HEK293 (cell line): ENCODE measurements around the gene HERC4.

ENCODE experiments used
- CTCF ChIA-PET: fragments of 350-600 bp; formaldehyde crosslinking; extraction: SDS; loops from one replicate; lab custom pipeline; 2021; ENCODE audit warnings: antibody characterized with exemption; lab: Yijun Ruan, JAX
- POLR2A ChIA-PET: fragments of 300-600 bp; formaldehyde crosslinking; extraction: SDS; loops from one replicate; lab custom pipeline; 2020; ENCODE audit warnings: antibody characterized with exemption, inconsistent platforms; lab: Yijun Ruan, JAX
- H3K27ac ChIP-seq: fragments of 200-500 bp; sonication (Bioruptor generic); 2 replicates; pipeline ENCODE4 v1.5.1; 2014; ENCODE audit warnings: low read depth, low read length, control low read depth, inconsistent platforms; ENCODE audit errors: extremely low read depth
- H3K36me3 ChIP-seq, 2 experiments: fragments of 200-500 bp in 1 of 2; sonication (Bioruptor generic) in 1 of 2; 1 replicate in 1 of 2; 2 replicates in 1 of 2; pipeline ENCODE4 v1.5.1; 2014 to 2017; ENCODE audit warnings: inconsistent platforms in 2 of 2, low read length in 2 of 2; ENCODE audit not compliant: control insufficient read depth in 2 of 2, insufficient read depth in 1 of 2
- H3K4me1 ChIP-seq: fragments of 200-500 bp; sonication (Bioruptor generic); 2 replicates; pipeline ENCODE4 v1.5.1; 2014; ENCODE audit warnings: mild to moderate bottlenecking, low read length, inconsistent platforms; ENCODE audit not compliant: control insufficient read depth, insufficient read depth
- H3K4me3 ChIP-seq: 2 replicates; pipeline ENCODE4 v1.5.1; 2011; ENCODE audit warnings: low read depth, mild to moderate bottlenecking, control low read depth, low read length, moderate library complexity
- H3K9me3 ChIP-seq: fragments of 200-500 bp; sonication (Bioruptor generic); 2 replicates; pipeline ENCODE4 v1.5.1; 2014; ENCODE audit warnings: low read depth, low read length, inconsistent platforms; ENCODE audit not compliant: control insufficient read depth, insufficient read depth
- KLF8 ChIP-seq: fragments of 450-650 bp; formaldehyde crosslinking; IDR thresholded peaks from 2 replicates; pipeline ENCODE4 v1.5.1; 2016; ENCODE audit warnings: missing biosample characterization, missing genetic modification characterization
- MZF1 ChIP-seq: fragments of 450-650 bp; formaldehyde crosslinking; IDR thresholded peaks from 2 replicates; pipeline ENCODE4 v1.5.1; 2017; ENCODE audit warnings: missing biosample characterization, missing genetic modification characterization, borderline replicate concordance
- ZBTB1 ChIP-seq: fragments of 450-650 bp; formaldehyde crosslinking; IDR thresholded peaks from 2 replicates; pipeline ENCODE4 v1.5.1; 2016; ENCODE audit warnings: missing biosample characterization, missing genetic modification characterization
- ZBTB21 ChIP-seq: fragments of 450-650 bp; formaldehyde crosslinking; IDR thresholded peaks from 2 replicates; pipeline ENCODE4 v1.5.1; 2017; ENCODE audit warnings: missing biosample characterization, missing genetic modification characterization
- ZFP69B ChIP-seq: fragments of 450-650 bp; formaldehyde crosslinking; IDR thresholded peaks from 2 replicates; pipeline ENCODE4 v1.5.1; 2016; ENCODE audit warnings: missing biosample characterization, missing genetic modification characterization
- ZNF223 ChIP-seq: fragments of 450-650 bp; formaldehyde crosslinking; IDR thresholded peaks from 2 replicates; pipeline ENCODE4 v1.5.1; 2016; ENCODE audit warnings: missing biosample characterization, missing genetic modification characterization
- ZNF514 ChIP-seq: fragments of 450-650 bp; formaldehyde crosslinking; IDR thresholded peaks from 2 replicates; pipeline ENCODE4 v1.5.1; 2016; ENCODE audit warnings: missing biosample characterization, missing genetic modification characterization
- ZNF626 ChIP-seq: fragments of 450-650 bp; sonication (Bioruptor Pico); formaldehyde crosslinking; IDR thresholded peaks from 2 replicates; pipeline ENCODE4 v1.5.1; 2018; ENCODE audit warnings: missing biosample characterization, missing genetic modification characterization, inconsistent platforms
- ZNF629 ChIP-seq: fragments of 450-650 bp; formaldehyde crosslinking; IDR thresholded peaks from 2 replicates; pipeline ENCODE4 v1.5.1; 2017; ENCODE audit warnings: missing biosample characterization, missing genetic modification characterization
- ZNF837 ChIP-seq: fragments of 450-650 bp; formaldehyde crosslinking; IDR thresholded peaks from 2 replicates; pipeline ENCODE4 v1.5.1; 2016; ENCODE audit warnings: missing biosample characterization, missing genetic modification characterization
- TF ChIP-seq, protein P1 (sequence below): fragments of 450-650 bp; formaldehyde crosslinking; IDR thresholded peaks from 2 replicates; pipeline ENCODE4 v1.5.1; 2016; ENCODE audit warnings: missing biosample characterization, missing genetic modification characterization
- TF ChIP-seq, protein P2 (sequence below): fragments of 450-650 bp; formaldehyde crosslinking; IDR thresholded peaks from 2 replicates; pipeline ENCODE4 v1.5.1; 2016; ENCODE audit warnings: missing biosample characterization, missing genetic modification characterization
- TF ChIP-seq, protein P3 (sequence below): fragments of 450-650 bp; formaldehyde crosslinking; IDR thresholded peaks from 2 replicates; pipeline ENCODE4 v1.5.1; 2016; ENCODE audit warnings: missing biosample characterization, missing genetic modification characterization, low read depth
- TF ChIP-seq, protein P4 (sequence below): fragments of 450-650 bp; formaldehyde crosslinking; IDR thresholded peaks from 2 replicates; pipeline ENCODE4 v1.5.1; 2016; ENCODE audit warnings: missing biosample characterization, missing genetic modification characterization
- TF ChIP-seq, protein P5 (sequence below): sonication (generic); formaldehyde crosslinking; IDR thresholded peaks from 2 replicates; pipeline ENCODE4 v1.8.1; 2022; ENCODE audit warnings: mild to moderate bottlenecking, moderate library complexity, missing genetic modification reagents

HERC4 gene

DNA sequence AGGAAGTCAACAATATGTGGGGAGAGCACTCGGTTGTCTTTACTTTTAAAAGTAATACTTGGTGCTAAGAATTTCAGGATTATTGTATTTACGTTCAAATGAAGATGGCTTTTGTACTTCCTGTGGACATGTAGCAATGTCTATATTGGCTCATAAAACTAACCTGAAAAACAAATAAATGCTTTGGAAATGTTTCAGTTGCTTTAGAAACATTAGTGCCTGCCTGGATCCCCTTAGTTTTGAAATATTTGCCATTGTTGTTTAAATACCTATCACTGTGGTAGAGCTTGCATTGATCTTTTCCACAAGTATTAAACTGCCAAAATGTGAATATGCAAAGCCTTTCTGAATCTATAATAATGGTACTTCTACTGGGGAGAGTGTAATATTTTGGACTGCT lies 157.9 kb downstream of the HERC4 start:
- no peak overlapping the region for H3K4me3 ChIP-seq
- TF ChIP-seq ZNF626 (tag by site-specific recombination): no peak
- 0 out of 2 replicates have a peak, but pooled peaks have one; percentile 55 for TF ChIP-seq ZNF223 (tag by site-specific recombination)
- ChIA-PET CTCF (interaction anchor here (0.5 kb wide), 1 partner anchor 141 kb away, joined by 5 read pairs; no protein-coding TSS in a partner anchor), POLR2A (no interaction called here)
- H3K27ac ChIP-seq: no peak overlapping the region
- no peaks in the 10 kb centered on the region for H3K4me1 ChIP-seq
- no peaks in the 10 kb centered on the region for H3K9me3 ChIP-seq
- peaks cover 25 to 61% of the 10 kb centered on the region in 2 experiments for H3K36me3 ChIP-seq

DNA sequence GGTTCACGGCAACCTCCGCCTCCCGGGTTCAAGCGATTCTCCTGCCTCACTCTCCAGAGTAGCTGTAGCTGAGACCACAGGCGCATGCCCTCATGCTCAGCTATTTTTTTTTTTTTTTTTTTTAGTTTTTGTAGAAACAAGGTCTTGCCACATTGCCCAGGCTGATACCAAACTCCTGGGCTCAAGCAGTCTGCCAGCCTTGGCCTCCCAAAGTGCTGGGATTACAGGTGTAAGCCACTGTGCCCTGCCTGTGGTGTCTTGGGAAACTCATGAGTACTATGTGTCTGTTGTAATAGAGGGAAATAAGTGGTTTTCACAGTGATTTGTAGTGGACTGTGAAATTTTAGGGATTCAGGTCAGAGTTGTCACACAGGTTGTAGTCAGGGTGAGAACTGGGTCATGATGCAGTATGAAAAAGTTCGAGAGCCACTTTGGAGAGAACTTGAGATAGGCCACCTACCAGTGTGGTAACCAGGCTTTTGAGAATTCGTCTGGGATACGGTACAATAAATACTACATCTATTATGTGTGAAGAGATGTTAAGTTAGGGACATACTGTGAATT lies 160.2 kb downstream of the HERC4 start:
- Histone ChIP-seq H3K4me1 (no peaks in the 10 kb centered on the region), H3K27ac (no peak overlapping the region), H3K9me3 (no peaks in the 10 kb centered on the region), H3K36me3 (peaks cover 41 to 80% of the 10 kb centered on the region in 2 experiments), H3K4me3 (no peak overlapping the region)
- CTCF ChIA-PET: interaction anchor here (0.5 to 0.6 kb wide), 2 partner anchors 16 to 20 kb away, joined by 3 read pairs; no protein-coding TSS in a partner anchor
- TF ChIP-seq, protein P1, sequence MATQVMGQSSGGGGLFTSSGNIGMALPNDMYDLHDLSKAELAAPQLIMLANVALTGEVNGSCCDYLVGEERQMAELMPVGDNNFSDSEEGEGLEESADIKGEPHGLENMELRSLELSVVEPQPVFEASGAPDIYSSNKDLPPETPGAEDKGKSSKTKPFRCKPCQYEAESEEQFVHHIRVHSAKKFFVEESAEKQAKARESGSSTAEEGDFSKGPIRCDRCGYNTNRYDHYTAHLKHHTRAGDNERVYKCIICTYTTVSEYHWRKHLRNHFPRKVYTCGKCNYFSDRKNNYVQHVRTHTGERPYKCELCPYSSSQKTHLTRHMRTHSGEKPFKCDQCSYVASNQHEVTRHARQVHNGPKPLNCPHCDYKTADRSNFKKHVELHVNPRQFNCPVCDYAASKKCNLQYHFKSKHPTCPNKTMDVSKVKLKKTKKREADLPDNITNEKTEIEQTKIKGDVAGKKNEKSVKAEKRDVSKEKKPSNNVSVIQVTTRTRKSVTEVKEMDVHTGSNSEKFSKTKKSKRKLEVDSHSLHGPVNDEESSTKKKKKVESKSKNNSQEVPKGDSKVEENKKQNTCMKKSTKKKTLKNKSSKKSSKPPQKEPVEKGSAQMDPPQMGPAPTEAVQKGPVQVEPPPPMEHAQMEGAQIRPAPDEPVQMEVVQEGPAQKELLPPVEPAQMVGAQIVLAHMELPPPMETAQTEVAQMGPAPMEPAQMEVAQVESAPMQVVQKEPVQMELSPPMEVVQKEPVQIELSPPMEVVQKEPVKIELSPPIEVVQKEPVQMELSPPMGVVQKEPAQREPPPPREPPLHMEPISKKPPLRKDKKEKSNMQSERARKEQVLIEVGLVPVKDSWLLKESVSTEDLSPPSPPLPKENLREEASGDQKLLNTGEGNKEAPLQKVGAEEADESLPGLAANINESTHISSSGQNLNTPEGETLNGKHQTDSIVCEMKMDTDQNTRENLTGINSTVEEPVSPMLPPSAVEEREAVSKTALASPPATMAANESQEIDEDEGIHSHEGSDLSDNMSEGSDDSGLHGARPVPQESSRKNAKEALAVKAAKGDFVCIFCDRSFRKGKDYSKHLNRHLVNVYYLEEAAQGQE (tag by site-specific recombination): no peak
- TF ChIP-seq, protein P2, sequence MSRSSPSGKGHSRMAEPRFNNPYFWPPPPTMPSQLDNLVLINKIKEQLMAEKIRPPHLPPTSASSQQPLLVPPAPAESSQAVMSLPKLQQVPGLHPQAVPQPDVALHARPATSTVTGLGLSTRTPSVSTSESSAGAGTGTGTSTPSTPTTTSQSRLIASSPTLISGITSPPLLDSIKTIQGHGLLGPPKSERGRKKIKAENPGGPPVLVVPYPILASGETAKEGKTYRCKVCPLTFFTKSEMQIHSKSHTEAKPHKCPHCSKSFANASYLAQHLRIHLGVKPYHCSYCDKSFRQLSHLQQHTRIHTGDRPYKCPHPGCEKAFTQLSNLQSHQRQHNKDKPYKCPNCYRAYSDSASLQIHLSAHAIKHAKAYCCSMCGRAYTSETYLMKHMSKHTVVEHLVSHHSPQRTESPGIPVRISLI: peak; percentile 48
- POLR2A ChIA-PET: interaction anchor here (0.6 kb wide), 1 partner anchor 418 kb away, joined by 4 read pairs; the partner anchor contains the start of gene PBLD

DNA sequence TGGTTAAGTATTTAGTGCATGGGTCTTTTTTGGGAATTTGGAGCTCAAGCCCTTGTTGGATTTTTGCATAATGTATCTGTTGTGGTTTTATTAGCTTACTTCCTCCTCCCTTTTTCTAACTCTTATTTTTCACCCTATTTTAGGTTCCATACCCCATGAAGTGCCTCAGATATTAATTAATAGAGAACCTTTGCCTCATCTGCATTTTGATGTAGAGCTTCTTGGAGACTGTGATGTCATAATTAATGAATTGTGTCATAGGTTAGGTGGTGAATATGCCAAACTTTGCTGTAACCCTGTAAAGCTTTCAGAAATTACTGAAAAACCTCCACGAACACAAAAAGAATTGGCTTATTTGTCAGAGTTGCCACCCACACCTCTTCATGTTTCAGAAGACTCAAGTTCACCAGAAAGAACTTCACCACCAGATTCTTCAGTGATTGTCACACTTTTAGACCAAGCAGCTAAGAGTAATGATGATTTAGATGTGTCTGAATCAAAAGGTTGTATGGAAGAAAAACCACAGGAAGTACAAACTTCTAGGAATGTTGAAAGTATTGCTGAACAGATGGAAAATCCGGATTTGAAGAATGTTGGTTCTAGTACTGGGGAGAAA lies 162.6 kb downstream of the HERC4 start:
- CTCF ChIA-PET: no interaction called here
- H3K36me3 ChIP-seq: peaks cover 61 to 88% of the 10 kb centered on the region in 2 experiments
- no peak overlapping the region for H3K4me3 ChIP-seq
- H3K9me3 ChIP-seq: no peaks in the 10 kb centered on the region
- no peaks in the 10 kb centered on the region for H3K4me1 ChIP-seq
- no peak overlapping the region for H3K27ac ChIP-seq
- POLR2A ChIA-PET: no interaction called here
- TF ChIP-seq, protein P3, sequence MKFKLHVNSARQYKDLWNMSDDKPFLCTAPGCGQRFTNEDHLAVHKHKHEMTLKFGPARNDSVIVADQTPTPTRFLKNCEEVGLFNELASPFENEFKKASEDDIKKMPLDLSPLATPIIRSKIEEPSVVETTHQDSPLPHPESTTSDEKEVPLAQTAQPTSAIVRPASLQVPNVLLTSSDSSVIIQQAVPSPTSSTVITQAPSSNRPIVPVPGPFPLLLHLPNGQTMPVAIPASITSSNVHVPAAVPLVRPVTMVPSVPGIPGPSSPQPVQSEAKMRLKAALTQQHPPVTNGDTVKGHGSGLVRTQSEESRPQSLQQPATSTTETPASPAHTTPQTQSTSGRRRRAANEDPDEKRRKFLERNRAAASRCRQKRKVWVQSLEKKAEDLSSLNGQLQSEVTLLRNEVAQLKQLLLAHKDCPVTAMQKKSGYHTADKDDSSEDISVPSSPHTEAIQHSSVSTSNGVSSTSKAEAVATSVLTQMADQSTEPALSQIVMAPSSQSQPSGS (tag by site-specific recombination): 0 out of 2 replicates have a peak, but pooled peaks have one; percentile 18
- TF ChIP-seq ZFP69B (tag by site-specific recombination) (no peak), ZNF629 (peak; percentile 69), ZBTB21 (0 out of 2 replicates have a peak, but pooled peaks have one; percentile 20)

DNA sequence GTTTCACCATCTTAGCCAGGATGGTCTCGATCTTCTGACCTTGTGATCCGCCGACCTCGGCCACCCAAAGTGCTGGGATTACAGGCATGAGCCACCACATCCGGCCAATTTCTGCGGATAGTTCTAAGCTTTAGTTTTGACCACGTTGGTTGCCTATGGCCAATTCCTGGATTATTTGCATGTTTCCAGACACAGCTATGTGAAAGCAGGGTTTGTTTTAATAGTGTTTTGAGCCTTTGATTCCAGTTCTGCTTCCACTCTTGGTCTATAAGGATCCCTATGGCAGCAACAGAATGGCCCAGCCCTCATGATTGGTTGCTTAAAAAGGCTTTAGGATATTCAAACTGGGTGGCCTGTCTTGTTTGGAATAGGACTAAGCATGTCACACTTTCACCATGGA lies 171.5 kb downstream of the HERC4 start:
- no peak overlapping the region for H3K4me3 ChIP-seq
- no peak overlapping the region for H3K27ac ChIP-seq
- H3K9me3 ChIP-seq: no peaks in the 10 kb centered on the region
- POLR2A ChIA-PET: no interaction called here
- peaks cover 45 to 77% of the 10 kb centered on the region in 2 experiments for H3K36me3 ChIP-seq
- CTCF ChIA-PET: interaction anchor here (0.5 kb wide), 1 partner anchor 142 kb away, joined by 3 read pairs; no protein-coding TSS in a partner anchor
- H3K4me1 ChIP-seq: no peaks in the 10 kb centered on the region
- TF ChIP-seq ZNF514 (tag by site-specific recombination) (no peak), ZBTB1 (tag by site-specific recombination) (no peak), MZF1 (no peak), KLF8 (tag by site-specific recombination) (no peak), ZNF837 (tag by site-specific recombination) (no peak)
- TF ChIP-seq, protein P4, sequence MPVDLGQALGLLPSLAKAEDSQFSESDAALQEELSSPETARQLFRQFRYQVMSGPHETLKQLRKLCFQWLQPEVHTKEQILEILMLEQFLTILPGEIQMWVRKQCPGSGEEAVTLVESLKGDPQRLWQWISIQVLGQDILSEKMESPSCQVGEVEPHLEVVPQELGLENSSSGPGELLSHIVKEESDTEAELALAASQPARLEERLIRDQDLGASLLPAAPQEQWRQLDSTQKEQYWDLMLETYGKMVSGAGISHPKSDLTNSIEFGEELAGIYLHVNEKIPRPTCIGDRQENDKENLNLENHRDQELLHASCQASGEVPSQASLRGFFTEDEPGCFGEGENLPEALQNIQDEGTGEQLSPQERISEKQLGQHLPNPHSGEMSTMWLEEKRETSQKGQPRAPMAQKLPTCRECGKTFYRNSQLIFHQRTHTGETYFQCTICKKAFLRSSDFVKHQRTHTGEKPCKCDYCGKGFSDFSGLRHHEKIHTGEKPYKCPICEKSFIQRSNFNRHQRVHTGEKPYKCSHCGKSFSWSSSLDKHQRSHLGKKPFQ (tag by site-specific recombination): no peak
- TF ChIP-seq, protein P5, sequence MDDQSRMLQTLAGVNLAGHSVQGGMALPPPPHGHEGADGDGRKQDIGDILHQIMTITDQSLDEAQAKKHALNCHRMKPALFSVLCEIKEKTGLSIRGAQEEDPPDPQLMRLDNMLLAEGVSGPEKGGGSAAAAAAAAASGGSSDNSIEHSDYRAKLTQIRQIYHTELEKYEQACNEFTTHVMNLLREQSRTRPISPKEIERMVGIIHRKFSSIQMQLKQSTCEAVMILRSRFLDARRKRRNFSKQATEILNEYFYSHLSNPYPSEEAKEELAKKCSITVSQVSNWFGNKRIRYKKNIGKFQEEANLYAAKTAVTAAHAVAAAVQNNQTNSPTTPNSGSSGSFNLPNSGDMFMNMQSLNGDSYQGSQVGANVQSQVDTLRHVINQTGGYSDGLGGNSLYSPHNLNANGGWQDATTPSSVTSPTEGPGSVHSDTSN: no peak
